GM19238 (cell line): Measurements from ENCODE around the gene LIM2.

Experiments used
- DNase-seq: peaks from one replicate; pipeline ENCODE4 v3.0.0; 2011; ENCODE audit warnings: low spot score; ENCODE audit not compliant: insufficient read length

The LIM2 gene

GRCh38 chr19:51339687-51340656 is 47.8 kb downstream of the LIM2 start:
- DNase-seq, result peak; percentile 95

GRCh38 chr19:51339313-51339686 is 48.5 kb downstream of the LIM2 start:
- DNase-seq, result no peak

- DNase-seq, result peak; percentile 97
Measured at GRCh38 chr19:51338563-51339312, 49.0 kb downstream of the LIM2 start.

- no peak for DNase-seq
Measured at GRCh38 chr19:51337861-51338562, 49.8 kb downstream of the LIM2 start.

GRCh38 chr19:51337141-51337860 is 50.5 kb downstream of the LIM2 start:
- DNase-seq, result no peak

GRCh38 chr19:51333836-51334460 is 53.8 kb downstream of the LIM2 start:
- no peak for DNase-seq

- DNase-seq, result no peak
Measured at GRCh38 chr19:51331716-51332115, 56.1 kb downstream of the LIM2 start.

GRCh38 chr19:51331193-51331592 is 56.6 kb downstream of the LIM2 start:
- DNase-seq, result no peak

GRCh38 chr19:51330366-51330765 is 57.4 kb downstream of the LIM2 start:
- no peak for DNase-seq
